EH (cell line): Measurements from ENCODE around the gene RNF103.
A peak's percentile ranks its signal among the peaks of the same experiment; 100 is the strongest.
"Not testable (repeated sequence)": the region's sequence is repeated elsewhere in the genome, so short reads cannot be mapped to it uniquely, and the experiment has no call there.

Source experiments
- DNase-seq: peaks from one replicate; pipeline ENCODE4 v3.0.0-alpha.2; 2015; ENCODE audit warnings: low read depth

The RNF103 gene, protein sequence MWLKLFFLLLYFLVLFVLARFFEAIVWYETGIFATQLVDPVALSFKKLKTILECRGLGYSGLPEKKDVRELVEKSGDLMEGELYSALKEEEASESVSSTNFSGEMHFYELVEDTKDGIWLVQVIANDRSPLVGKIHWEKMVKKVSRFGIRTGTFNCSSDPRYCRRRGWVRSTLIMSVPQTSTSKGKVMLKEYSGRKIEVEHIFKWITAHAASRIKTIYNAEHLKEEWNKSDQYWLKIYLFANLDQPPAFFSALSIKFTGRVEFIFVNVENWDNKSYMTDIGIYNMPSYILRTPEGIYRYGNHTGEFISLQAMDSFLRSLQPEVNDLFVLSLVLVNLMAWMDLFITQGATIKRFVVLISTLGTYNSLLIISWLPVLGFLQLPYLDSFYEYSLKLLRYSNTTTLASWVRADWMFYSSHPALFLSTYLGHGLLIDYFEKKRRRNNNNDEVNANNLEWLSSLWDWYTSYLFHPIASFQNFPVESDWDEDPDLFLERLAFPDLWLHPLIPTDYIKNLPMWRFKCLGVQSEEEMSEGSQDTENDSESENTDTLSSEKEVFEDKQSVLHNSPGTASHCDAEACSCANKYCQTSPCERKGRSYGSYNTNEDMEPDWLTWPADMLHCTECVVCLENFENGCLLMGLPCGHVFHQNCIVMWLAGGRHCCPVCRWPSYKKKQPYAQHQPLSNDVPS

DNA sequence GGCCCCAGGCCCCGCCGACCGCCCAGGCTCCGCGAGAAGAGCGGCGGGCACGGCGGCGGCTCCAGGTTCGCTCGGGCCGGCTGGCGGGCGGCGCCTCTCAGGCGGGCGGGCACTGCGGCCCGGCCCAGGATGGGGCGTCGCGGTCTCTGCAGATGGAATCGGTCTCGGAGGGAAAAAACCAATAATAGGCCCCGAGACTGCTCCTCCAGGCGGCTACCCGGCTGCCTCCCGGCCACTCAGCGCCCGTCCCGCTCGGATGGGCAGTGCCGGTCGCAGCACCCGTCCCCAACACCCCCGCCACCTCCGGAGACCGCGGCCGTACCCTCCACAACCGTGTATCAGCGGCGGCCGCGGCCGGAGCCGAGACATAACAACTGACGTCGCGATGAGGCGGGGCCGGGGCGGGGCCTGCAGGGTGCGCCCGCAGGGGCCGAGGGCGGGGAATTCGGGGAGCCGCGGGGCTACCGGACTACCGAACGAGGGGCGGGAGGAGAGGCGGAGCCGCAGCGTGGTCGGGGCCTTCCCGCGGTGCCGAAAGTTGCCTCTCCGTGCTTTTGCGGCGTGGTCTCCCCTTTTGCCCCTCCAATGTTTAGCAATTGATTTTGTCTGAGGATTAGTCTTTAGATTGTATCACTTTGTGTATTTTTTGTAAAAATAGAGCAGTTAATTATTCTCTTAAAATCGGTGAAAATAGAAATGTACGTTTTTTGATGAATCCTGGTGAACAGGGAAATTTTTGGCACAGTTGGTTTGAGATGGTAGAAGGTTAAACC, at the start of gene RNF103:
Gene RNF103 (minus strand): TSS at position 372 of the 773 bp plus-strand sequence. CDS start 979 bp downstream, outside the sequence.
- DNase-seq: peak; percentile 90

DNA sequence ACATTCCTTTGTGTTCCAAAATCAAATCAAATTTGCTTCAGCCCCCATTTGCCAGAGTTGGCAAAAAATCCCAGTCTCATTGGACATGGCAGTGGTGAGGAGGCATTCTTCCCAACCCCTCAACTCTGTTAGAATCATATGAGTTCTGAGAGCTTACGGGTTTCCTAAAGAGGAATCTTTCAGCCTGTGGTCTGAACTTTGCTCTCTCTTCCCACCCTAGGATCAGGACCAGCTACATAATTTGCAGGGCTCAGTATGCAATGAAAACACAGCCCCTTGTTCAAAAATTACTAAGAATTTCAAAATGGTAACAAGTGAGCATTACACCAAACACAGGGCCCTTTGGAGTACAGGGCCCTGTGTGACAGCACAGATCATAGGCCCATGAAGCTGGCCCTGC, 49.3 kb upstream of the RNF103 start:
- DNase-seq: no peak

DNA sequence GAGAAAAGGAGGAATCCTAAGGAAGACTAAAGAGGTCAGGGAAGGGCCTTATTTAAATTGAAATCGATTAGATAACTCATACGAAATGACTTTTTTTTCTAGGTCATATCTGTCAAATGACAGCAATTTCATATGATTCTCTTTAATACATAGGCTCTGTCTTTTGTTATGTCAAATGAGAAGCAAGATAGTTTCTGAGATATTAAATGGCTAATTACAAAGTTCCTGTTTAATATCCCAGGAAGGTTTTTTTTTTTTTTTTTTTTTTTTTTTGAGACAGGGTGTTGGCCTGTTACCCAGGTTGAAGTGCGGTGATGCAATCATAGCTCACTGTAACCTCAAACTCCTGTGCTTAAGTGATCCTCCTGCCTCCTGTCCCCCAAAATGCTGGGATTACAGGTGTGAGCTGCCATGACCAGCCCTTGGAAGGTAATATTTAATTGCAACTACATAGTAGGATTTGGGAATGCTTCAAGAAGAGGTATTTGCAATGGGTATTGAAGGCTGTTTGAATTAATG, 48.4 kb upstream of the RNF103 start:
- no peak for DNase-seq

DNA sequence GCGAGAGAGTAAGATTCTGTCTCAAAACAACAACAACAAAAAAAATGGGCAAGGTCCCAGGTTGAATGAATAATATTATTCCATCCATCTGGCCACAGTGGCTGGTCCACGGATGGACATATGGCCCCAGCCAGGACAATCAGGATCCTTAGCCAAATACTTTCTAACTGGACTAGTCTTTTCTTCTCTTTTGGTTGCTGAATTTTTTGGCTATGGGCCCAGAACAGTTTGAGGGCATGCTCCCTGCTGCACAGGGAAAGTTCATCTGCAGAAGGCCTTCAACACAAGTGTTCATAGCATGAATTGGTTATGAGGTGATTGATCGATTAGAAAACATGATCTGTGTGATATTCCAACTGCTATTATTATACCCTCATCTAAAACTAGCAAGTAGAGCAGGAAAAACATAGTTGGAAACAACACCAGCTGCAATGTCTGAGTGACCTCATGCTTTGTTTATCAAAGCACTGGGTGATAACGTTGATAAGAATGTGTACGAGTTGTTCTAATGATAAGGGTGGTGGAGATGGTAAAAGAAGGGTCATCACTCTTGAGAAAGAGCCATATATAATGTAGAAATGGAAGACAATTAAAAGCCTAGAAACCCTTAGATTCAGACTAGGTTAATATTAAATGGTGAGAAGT, 47.8 kb upstream of the RNF103 start:
- DNase-seq: no peak

DNA sequence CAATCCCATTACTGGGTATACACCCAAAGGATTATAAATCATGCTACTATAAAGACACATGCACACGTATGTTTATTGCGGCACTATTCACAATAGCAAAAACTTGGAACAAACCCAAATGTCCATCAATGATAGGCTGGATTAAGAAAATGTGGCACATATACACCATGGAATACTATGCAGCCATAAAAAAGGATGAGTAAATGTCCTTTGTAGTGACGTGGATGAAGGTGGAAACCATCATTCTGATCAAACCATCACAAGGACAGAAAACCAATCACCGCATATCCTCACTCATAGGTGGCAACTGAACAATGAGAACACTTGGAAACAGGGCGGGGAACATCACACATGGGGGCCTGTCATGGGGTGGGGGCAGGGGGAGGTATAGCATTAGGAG, 45.7 kb upstream of the RNF103 start:
- not testable (repeated sequence) for DNase-seq

DNA sequence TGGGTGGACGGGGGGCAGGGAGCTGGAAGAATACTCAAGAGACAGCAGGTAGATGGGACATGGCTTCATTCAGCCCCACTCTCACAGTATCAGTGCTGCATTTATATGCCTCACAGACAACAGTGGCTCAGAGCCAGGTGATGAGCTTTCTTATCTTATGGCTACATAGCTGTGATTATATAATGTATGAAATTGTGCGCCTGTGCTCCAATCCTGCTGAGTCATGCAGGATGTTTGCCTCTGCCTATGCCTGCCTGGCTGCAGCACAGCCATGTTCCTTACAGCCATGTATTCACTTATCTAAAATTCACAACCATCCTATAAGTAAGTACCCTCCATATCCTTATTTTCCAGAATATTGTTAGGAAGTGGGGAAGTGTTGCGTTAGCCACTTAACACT, 37.7 kb upstream of the RNF103 start:
- no peak for DNase-seq

DNA sequence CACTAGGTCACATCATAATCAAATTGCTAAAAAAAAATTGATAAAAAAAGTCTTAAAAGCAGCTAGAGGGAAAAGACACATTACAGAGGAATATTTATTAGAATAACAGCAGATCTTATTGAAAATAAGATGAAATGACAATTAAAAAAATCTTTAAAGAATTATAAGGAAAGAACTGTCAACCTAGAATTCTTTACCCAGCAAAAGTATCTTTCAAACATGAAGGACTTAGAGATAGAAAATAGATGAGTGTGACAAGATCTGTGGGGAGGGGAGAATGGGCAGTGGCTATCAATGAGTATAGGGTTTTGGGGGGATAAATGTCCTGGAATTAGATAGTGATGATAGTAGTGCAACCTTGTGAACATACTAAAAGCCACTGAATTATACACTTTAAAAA, 26.5 kb upstream of the RNF103 start:
- no peak for DNase-seq

DNA sequence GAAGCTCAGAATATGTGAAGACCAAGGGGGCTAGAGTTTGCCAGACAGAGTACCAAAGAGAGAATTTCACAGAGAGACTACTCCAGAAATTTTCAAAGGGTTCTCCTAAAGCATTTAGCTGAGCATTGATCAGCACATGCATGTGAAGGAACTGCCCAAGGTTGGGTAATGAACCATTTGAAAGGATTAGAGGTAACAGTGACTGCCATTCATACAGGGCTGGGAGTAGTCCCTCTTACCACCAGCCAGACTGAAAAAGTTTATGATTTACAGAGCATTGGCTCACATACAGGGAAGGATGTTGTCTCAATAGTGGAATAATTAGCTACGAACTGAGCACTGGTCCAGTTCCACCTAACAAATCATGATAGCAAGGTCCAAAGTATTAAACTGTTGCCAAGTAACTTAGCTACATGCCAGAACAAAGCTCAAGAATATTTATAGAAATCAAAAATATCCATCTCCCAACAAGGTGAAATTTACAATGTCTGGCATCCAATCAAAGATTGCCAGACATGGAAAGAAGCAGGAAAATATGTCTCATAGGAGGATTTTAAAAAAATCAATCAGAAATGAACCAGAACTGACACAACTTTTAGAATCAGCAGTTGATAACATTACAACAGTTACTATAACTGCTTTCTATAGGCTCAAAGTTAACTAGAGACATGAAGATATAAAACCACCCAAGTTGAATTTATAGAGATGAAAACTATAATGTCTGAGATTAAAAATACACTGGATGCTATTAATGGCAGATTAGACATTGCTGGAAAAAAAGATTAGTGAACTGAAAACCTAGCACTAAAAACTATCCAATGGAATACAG, 25.7 kb upstream of the RNF103 start:
- DNase-seq: no peak

DNA sequence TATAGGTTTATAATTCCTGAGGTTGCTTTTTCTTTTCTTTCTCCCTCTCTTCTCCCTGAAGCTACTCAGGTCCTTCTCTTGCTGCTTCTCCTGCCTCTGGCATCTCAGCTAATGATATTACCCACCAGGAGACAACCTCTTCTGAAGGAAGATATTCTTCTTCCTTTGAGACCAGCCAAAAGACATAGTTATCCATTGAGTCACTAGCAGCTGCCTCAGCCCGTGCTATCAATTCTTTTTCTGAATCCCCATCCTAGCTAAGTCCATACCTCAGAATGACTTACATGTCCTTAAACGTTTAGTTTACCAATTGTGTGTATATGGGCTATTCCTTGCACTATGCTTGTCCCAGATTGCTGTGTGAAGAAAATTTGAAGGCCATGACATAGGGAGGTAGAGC, 25.0 kb upstream of the RNF103 start:
- DNase-seq: peak; percentile 20

DNA sequence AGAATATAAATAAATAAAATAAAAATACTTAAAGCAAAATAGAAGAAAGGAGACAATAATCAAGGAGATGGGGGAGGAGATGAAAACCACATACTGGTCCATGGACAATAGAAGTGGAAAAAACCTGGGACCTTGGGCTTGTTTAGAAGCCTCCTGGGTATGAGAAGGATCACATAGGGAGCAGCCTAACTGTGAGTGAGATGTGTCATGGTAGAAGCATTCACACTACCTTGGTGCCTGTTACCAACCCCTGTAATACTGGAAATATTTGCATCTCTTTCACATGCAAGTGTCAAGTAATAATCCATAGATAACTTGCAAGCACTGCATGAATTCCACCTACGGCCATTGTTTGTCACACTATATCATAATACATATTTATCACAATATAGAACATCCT, 23.2 kb upstream of the RNF103 start:
- no peak for DNase-seq

DNA sequence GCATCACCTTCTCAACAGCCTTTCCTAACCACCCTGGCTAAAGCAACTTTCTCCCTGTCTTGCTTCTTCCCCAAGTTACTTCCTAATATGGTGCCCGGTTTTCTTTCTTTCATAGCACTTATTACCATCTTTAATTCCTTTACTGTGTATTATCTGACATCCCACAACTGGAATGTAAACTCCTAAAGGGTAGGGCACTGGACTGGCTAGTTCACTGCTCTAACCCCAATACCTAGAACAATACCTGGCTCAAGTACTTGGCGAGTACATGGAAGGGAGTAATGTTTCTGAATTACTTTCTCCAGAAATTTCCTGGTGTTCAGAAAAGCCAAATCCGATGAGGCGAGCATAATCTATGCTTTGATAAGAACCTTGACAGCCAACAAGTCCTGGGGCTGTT, 22.7 kb upstream of the RNF103 start:
- DNase-seq: no peak

DNA sequence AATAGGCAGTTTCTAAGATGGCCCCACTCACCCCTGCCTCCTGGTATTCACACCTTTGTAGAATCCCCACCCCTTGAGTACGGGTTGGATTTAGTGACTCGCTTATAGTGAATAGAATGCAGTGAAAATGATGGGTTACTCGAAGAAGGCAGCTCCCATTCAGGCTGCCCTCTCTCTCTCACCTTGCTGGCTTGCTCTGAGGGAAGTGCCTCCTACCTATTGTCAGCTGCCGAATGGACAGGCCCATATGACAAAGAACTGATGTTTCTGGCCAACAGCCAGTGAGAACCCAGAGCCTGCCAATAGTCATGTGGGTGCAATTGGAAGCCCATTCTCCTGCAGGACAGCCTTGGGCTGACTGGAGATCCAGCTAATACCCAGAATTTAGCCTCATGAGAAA, 22.1 kb upstream of the RNF103 start:
- DNase-seq: no peak

DNA sequence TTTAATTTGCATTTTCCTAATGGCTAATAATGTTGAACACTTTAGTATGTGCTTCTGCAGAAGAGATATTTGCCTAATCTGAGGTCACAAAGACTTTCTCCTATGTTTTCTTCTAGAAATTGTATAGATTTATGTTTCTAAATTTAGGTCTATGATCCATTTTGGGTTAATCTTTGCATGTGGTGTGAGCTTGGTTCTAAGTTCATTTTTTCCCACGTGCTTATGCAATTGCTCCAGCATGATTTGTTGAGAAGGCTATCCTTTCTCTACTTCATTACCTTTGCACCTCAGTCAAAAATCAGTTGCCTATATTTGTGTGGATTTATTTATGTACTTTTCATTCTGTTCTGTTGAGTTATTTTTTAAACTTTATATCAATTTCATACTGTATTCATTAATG, 15.0 kb upstream of the RNF103 start:
- no peak for DNase-seq

DNA sequence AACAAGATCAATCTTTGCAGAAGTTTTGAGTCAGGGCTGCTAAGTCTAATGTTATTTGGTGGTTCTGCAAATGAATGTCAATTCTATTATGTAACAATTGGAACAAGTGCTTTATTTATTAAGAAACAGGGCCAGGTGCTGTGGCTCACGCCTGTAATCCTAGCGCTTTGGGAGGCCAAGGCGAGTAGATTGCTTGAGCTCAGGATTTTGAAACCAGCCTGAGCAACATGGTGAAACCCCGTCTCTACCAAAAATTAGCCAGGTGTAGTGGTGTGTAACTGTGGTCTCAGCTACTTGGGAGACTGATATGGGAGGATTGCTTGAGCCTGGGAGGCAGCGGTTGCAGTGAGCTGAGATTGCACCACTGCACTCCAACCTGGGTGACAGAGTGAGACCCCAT, 13.2 kb upstream of the RNF103 start:
- no peak for DNase-seq

DNA sequence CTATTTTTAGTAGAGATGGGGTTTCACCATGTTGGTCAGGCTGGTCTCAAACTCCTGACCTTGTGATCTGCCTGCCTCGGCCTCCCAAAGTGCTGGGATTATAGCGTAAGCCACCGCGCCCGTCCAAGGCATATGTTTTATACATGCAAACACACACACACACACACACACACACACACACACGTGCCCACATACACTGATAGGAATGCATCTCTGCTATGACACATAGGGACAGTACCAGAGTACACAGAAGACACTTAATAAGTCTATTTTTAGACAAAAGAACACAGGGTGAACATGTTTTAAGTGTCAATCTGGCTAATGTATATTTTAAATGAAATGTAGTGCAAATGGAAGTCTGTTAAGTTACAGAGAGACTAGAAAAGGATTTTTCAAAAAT, 10.7 kb upstream of the RNF103 start:
- DNase-seq: peak; percentile 4

DNA sequence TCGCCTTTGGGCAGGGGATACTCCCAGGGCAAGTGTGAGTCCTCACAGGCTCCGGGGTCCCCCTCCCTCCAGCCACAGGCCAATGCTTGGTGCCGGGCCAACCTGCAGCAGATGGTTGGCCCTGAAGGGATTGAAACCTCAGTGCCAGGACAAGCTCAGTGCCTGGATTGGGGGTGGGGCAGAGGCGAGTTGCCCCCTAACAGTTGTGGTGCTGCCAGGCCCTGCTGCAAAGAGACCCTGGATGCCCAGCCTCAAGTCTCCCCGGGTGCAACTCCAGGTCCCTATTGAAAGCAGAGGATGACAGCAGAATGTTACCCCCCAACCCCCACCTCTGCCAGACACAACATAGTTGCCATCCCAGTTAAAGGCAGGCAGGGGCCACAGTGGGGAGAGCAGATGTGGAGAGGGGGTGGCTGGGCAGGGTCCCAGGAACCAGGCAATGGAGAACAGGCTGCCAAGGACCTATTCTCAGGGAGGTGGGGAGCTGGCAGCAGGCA, 9.5 kb upstream of the RNF103 start:
- no peak for DNase-seq

DNA sequence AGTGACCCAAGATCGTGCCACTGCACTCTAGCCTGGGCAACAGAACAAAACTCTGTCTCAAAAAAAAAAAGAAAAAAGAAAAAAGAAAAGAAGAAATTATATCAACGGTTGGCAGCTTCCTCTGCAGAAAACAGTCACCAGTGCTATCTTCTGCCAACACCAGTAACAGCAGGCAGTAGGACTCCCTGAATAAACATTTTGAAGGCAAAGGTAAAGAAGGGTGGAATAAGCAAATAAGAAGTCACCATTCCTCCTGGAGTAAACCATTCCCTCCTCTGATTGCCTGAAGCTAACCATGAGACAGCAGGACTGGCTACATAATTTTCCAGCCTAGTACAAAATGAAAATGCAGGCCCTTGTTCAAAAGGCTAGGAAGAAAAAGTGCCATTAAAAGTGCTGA, 9.0 kb upstream of the RNF103 start:
- no peak for DNase-seq

DNA sequence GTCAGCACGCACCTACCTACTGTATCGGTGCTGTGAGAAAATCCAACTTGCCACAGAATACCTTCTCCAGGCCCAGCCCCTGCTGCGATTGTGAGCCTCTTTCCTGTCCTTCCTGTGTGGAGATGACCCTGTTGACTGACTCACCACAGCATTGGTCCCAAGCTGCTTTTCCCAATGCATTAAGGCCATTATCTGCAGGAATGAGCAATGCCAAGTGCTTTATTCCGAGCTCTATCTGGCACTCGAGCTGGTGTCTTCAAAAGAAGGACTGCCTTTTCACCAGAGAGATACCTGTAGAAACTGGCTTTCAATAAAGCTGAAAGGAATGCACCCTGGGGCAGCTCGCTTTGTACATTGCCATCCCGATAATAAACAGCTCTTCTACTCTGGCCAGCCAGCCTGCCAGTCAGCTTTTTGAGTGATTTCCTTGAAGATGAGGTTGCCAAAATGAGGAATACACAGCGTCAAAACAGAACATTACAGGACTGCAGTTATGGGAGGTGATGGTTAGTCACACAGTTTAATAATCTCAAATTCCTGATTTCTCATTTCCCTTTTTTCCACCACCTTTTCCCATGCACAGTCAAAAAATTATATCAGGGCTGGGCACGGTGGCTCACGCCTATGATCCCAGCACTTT, 8.3 kb upstream of the RNF103 start:
- peak; percentile 6 for DNase-seq

DNA sequence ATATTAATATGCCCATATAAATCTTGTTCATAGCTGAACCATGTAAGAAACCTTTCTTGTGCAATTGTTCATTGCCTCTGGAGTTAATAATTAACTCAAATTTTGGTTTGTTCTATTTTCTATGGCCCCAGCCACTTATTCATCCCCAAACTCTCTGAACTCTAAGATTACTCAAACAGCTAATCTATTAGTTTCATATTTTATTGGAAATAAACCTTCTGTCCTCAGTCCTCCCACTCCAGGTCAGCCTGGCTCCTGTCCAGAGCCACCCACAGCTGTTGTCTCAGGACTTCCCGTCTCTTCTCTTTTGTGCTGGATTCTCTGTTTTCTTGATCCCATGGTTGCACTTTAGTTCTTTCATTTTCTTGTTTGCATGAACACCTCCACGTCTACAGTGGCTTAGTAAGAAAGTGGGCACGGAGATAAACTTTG, 4.4 kb upstream of the RNF103 start:
- DNase-seq: no peak

DNA sequence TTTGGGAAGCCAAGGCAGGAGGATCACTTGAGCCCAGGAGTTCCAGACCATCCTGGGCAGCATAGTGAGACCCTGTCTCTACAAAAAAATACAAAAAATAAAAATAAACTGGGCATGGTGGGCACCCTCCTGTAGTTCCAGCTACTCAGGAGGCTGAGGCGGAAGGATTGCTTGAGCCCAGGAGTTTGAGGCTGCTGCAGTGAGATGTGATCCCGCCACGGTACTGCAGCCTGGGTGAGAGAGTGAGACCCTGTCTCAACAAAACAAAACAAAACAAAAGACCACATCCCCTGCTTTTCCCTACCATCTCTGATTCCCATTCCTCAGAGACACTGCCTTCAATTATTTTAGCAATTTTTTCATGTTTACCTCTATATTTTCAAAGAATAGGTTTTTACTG, 3.9 kb upstream of the RNF103 start:
- DNase-seq: no peak

DNA sequence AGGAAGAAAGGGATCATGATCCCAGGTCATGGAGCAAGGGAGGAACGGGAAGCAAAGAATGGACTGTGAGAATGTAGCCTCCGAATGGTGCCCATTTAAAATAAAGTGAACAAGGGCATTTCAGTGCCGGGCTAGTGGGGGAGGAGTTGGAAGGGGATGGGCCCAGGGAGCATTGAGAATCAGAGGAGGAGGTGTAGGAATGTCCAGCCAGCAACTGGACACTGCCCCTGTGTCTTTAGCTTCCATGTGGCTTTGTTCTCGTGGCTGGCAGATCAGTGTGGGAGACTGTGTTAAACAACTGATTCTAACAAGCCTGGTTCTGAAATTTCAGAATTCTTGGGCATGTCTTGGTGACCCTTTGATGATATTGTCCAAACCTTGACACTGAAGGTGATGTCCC, 1.4 kb upstream of the RNF103 start:
- no peak for DNase-seq
